Retinal pigment epithelial cell (primary cell): ENCODE data around the gene TCF12.

Experiments
- DNase-seq: peaks from one replicate; pipeline ENCODE4 v3.0.0-alpha.2; 2010; ENCODE audit warnings: low read depth
- H3K4me3 ChIP-seq: 2 replicates; pipeline ENCODE4 v1.5.1; 2011; ENCODE audit warnings: mild to moderate bottlenecking, low read length, control low read depth, moderate library complexity
- TF ChIP-seq, protein P1 (sequence below): conservative IDR thresholded peaks from 2 replicates; pipeline ENCODE4 v1.5.1; 2011; ENCODE audit warnings: low read depth, low read length, control low read depth, inconsistent platforms

TCF12 gene

DNA sequence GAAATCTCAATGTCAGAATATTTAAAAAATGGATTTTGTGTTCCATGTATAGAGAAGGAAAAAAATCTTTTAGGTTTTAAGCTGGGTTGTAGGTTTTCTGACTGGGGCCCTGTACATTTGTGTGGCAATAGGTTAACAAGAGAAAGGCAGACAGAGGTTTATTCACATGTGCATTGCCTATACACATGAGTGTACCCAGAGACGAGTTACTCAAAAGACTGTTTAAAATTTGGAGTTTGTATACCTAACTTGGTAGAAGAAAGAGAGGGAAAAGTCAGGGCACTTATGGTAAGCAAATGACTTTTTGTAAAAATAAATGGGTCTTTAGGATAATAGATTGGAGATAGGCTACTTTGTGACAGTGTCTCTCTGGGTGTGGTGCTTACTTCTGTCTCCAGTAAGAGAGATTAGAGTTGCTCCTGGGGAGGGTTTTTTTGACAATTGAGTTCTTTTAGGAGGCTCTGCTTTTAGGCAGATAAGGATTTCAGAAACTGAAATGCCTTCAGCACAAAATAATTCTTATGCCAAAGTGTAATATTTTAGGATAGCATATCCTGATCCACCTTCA, 225.2 kb downstream of the TCF12 start:
- H3K4me3 ChIP-seq: no peak overlapping the region
- DNase-seq: no peak
- TF ChIP-seq, protein P1, sequence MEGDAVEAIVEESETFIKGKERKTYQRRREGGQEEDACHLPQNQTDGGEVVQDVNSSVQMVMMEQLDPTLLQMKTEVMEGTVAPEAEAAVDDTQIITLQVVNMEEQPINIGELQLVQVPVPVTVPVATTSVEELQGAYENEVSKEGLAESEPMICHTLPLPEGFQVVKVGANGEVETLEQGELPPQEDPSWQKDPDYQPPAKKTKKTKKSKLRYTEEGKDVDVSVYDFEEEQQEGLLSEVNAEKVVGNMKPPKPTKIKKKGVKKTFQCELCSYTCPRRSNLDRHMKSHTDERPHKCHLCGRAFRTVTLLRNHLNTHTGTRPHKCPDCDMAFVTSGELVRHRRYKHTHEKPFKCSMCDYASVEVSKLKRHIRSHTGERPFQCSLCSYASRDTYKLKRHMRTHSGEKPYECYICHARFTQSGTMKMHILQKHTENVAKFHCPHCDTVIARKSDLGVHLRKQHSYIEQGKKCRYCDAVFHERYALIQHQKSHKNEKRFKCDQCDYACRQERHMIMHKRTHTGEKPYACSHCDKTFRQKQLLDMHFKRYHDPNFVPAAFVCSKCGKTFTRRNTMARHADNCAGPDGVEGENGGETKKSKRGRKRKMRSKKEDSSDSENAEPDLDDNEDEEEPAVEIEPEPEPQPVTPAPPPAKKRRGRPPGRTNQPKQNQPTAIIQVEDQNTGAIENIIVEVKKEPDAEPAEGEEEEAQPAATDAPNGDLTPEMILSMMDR: no peak

DNA sequence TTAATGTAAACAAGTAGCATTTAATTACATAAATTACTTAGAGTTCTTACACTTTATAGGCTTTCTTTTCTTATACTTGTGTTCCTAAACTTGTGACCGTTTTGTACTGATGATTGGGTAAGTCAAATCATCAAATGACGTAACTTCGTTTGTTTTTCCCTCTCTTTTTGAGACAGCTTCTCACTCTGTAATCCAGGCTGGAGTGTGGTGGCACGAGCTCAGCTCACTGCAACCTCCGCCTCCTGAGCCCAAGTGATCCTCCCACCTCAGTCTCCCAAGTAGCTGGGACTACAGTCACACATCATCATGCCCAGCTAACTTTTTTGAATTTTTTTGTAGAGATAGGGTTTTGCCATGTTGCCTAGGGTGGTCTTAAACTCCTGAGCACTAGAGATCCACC, 226.0 kb downstream of the TCF12 start:
- TF ChIP-seq, protein P1: no peak
- DNase-seq: no peak

DNA sequence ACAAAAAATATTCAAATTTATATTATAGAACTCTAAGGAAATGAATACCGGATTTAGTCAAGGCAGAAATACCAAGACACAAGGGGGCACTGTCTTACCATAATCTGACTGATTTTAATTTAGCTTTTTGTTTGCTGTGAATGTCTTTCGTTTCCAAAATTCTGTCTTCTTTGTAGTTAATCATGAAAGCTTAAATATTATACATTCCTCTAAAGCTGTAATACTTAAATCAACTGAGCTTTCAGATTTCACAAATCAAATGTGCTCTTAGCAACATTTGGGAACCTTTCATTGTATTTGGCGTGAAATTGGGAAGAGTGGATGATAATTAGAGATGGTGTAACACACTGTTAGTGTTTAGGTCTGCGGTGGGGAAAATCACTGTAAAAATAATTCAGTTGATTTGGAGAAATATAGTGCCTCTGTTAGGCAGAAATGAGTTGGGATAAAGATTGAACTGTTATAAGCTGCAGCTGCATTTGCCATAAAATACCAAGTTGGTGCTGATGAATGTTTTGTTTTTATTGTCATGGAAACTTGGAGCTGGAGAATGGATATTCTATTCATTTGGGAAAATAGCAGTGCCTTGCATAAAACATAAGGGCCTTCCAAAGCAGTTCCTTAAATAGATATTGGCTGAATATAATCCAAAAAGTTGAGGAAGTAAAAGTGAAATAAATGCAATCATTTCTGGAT, 228.2 kb downstream of the TCF12 start:
- DNase-seq: no peak
- no peak overlapping the region for H3K4me3 ChIP-seq
- TF ChIP-seq, protein P1: peak; percentile 68

More for the DNA sequence above, 226.0 kb downstream of the TCF12 start:
- no peak overlapping the region for H3K4me3 ChIP-seq

DNA sequence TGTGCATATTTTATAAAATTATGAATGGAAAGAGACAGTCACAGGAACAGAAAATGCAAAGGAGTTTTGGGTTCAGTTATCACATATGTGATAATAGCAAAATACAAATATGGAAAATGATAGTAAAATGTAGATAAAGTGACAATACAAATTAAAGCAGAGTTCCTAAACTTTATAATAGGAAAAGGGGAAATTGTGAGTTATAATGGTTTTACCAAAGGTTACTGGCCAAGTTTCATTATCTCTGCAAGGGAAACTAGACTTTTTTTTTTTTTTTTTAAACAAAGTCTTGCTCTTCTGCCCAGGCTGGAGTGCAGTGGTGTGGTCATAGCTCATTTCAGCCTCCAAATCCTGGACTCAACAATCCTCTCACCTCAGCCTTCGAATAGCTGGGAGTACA, 229.2 kb downstream of the TCF12 start:
- H3K4me3 ChIP-seq: no peak overlapping the region
- DNase-seq: no peak
- TF ChIP-seq, protein P1: no peak

DNA sequence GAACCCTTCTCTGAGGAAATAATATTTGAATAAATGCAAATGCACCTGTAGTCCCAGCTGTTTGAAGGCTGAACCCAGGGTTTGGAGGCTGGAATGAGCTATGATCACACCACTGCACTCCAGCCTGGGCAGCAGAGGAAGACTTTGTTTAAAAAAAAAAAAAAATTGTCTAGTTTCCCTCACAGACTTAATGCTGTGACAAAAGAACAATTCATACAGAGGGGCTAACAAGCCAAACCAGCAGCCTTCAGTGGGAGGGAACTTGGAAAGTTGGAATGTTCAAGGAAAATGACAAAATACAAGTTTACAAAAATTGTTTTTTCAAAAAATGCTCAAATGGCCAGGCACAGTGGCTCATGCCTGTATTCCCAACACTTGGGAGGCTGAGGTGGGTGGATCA, 229.8 kb downstream of the TCF12 start:
- TF ChIP-seq, protein P1: no peak
- H3K4me3 ChIP-seq: no peak overlapping the region
- no peak for DNase-seq

DNA sequence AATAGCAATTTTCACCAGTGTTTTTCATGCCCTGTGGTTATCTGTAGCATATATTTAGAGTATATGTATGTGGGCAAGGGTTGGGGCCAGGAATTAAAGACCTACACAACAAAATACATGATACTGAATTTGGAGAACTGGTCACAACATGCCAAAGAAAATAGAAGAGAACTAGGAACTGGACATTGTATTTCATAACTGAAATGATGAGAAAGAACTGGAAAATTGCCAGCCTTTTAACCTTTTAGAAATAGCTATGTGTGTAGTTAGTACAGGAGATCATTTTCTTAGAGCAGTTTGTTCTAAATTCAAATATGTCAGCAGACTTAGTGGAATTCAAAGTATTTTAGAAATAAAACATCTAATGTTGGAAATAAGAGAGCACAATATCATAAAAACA, 230.8 kb downstream of the TCF12 start:
- no peak for DNase-seq
- TF ChIP-seq, protein P1: no peak
- no peak overlapping the region for H3K4me3 ChIP-seq
